HEK293 (cell line): ENCODE measurements around the gene EPHX1.
A peak's percentile ranks its signal among the peaks of the same experiment; 100 is the strongest.
"Not testable (repeated sequence)": the region's sequence is repeated elsewhere in the genome, so short reads cannot be mapped to it uniquely, and the experiment has no call there.

Source experiments
- CTCF ChIA-PET: fragments of 350-600 bp; formaldehyde crosslinking; extraction: SDS; loops from one replicate; lab custom pipeline; 2021; ENCODE audit warnings: antibody characterized with exemption; lab: Yijun Ruan, JAX
- POLR2A ChIA-PET: fragments of 300-600 bp; formaldehyde crosslinking; extraction: SDS; loops from one replicate; lab custom pipeline; 2020; ENCODE audit warnings: antibody characterized with exemption, inconsistent platforms; lab: Yijun Ruan, JAX
- H3K27ac ChIP-seq: fragments of 200-500 bp; sonication (Bioruptor generic); 2 replicates; pipeline ENCODE4 v1.5.1; 2014; ENCODE audit warnings: low read depth, low read length, control low read depth, inconsistent platforms; ENCODE audit errors: extremely low read depth
- H3K36me3 ChIP-seq, 2 experiments: fragments of 200-500 bp in 1 of 2; sonication (Bioruptor generic) in 1 of 2; 1 replicate in 1 of 2; 2 replicates in 1 of 2; pipeline ENCODE4 v1.5.1; 2014 to 2017; ENCODE audit warnings: inconsistent platforms in 2 of 2, low read length in 2 of 2; ENCODE audit not compliant: control insufficient read depth in 2 of 2, insufficient read depth in 1 of 2
- H3K4me1 ChIP-seq: fragments of 200-500 bp; sonication (Bioruptor generic); 2 replicates; pipeline ENCODE4 v1.5.1; 2014; ENCODE audit warnings: mild to moderate bottlenecking, low read length, inconsistent platforms; ENCODE audit not compliant: control insufficient read depth, insufficient read depth
- H3K4me3 ChIP-seq: 2 replicates; pipeline ENCODE4 v1.5.1; 2011; ENCODE audit warnings: low read depth, mild to moderate bottlenecking, control low read depth, low read length, moderate library complexity
- H3K9me3 ChIP-seq: fragments of 200-500 bp; sonication (Bioruptor generic); 2 replicates; pipeline ENCODE4 v1.5.1; 2014; ENCODE audit warnings: low read depth, low read length, inconsistent platforms; ENCODE audit not compliant: control insufficient read depth, insufficient read depth
- FEZF1 ChIP-seq: fragments of 450-650 bp; formaldehyde crosslinking; IDR thresholded peaks from 2 replicates; pipeline ENCODE4 v1.5.1; 2016; ENCODE audit warnings: missing biosample characterization, missing genetic modification characterization
- GLIS1 ChIP-seq: fragments of 450-650 bp; formaldehyde crosslinking; IDR thresholded peaks from 2 replicates; pipeline ENCODE4 v1.5.1; 2016; ENCODE audit warnings: missing biosample characterization, missing genetic modification characterization
- GLIS2 ChIP-seq: fragments of 450-650 bp; formaldehyde crosslinking; IDR thresholded peaks from 2 replicates; pipeline ENCODE4 v1.5.1; 2016; ENCODE audit warnings: missing biosample characterization, missing genetic modification characterization
- ZBTB20 ChIP-seq: fragments of 450-650 bp; formaldehyde crosslinking; IDR thresholded peaks from 2 replicates; pipeline ENCODE4 v1.5.1; 2016; ENCODE audit warnings: missing biosample characterization, missing genetic modification characterization
- ZBTB8A ChIP-seq: fragments of 450-650 bp; formaldehyde crosslinking; IDR thresholded peaks from 2 replicates; pipeline ENCODE4 v1.5.1; 2016; ENCODE audit warnings: missing biosample characterization, missing genetic modification characterization
- ZNF112 ChIP-seq: fragments of 450-650 bp; formaldehyde crosslinking; IDR thresholded peaks from 2 replicates; pipeline ENCODE4 v1.5.0; 2017; ENCODE audit warnings: missing biosample characterization, missing genetic modification characterization
- ZNF184 ChIP-seq: fragments of 450-650 bp; IDR thresholded peaks from 2 replicates; pipeline ENCODE4 v1.5.1; 2018; ENCODE audit warnings: missing biosample characterization, mild to moderate bottlenecking, missing genetic modification characterization
- ZNF302 ChIP-seq: fragments of 450-650 bp; formaldehyde crosslinking; IDR thresholded peaks from 2 replicates; pipeline ENCODE4 v1.5.1; 2016; ENCODE audit warnings: missing biosample characterization, missing genetic modification characterization, low read depth
- ZNF37A ChIP-seq: fragments of 450-650 bp; IDR thresholded peaks from 2 replicates; pipeline ENCODE4 v1.5.1; 2018; ENCODE audit warnings: missing biosample characterization, missing genetic modification characterization
- ZNF391 ChIP-seq: fragments of 450-650 bp; formaldehyde crosslinking; IDR thresholded peaks from 2 replicates; pipeline ENCODE4 v1.5.1; 2016; ENCODE audit warnings: low read depth, missing biosample characterization, missing genetic modification characterization, borderline replicate concordance
- ZNF555 ChIP-seq: fragments of 450-650 bp; formaldehyde crosslinking; conservative IDR thresholded peaks from 2 replicates; pipeline ENCODE4 v1.5.1; 2017; ENCODE audit warnings: missing biosample characterization, mild to moderate bottlenecking, missing genetic modification characterization, inconsistent platforms
- ZNF571 ChIP-seq: fragments of 450-650 bp; formaldehyde crosslinking; IDR thresholded peaks from 2 replicates; pipeline ENCODE4 v1.5.0; 2017; ENCODE audit warnings: missing biosample characterization, missing genetic modification characterization
- ZNF600 ChIP-seq: fragments of 450-650 bp; formaldehyde crosslinking; IDR thresholded peaks from 2 replicates; pipeline ENCODE4 v1.5.1; 2016; ENCODE audit warnings: missing biosample characterization, missing genetic modification characterization
- ZNF664 ChIP-seq: fragments of 450-650 bp; formaldehyde crosslinking; IDR thresholded peaks from 2 replicates; pipeline ENCODE4 v1.5.1; 2016; ENCODE audit warnings: missing biosample characterization, missing genetic modification characterization
- ZNF707 ChIP-seq: fragments of 450-650 bp; formaldehyde crosslinking; IDR thresholded peaks from 2 replicates; pipeline ENCODE4 v1.5.1; 2016; ENCODE audit warnings: missing biosample characterization, missing genetic modification characterization
- ZNF768 ChIP-seq: fragments of 450-650 bp; formaldehyde crosslinking; IDR thresholded peaks from 2 replicates; pipeline ENCODE4 v1.5.1; 2018; ENCODE audit warnings: missing biosample characterization, mild to moderate bottlenecking, missing genetic modification characterization
- ZNF776 ChIP-seq: fragments of 450-650 bp; formaldehyde crosslinking; IDR thresholded peaks from 2 replicates; pipeline ENCODE4 v1.5.0; 2017; ENCODE audit warnings: missing biosample characterization, missing genetic modification characterization, borderline replicate concordance
- ZSCAN16 ChIP-seq: fragments of 450-650 bp; formaldehyde crosslinking; IDR thresholded peaks from 2 replicates; pipeline ENCODE4 v1.5.1; 2016; ENCODE audit warnings: missing biosample characterization, missing genetic modification characterization
- TF ChIP-seq, protein P1 (sequence below): fragments of 450-650 bp; formaldehyde crosslinking; IDR thresholded peaks from 2 replicates; pipeline ENCODE4 v1.5.0; 2017; ENCODE audit warnings: missing biosample characterization, missing genetic modification characterization, borderline replicate concordance
- TF ChIP-seq, protein P2 (sequence below): fragments of 450-650 bp; formaldehyde crosslinking; IDR thresholded peaks from 2 replicates; pipeline ENCODE4 v1.5.1; 2016; ENCODE audit warnings: missing biosample characterization, missing genetic modification characterization
- TF ChIP-seq, protein P3 (sequence below): sonication (generic); formaldehyde crosslinking; IDR thresholded peaks from 2 replicates; pipeline ENCODE4 v1.8.1; 2022; ENCODE audit warnings: mild to moderate bottlenecking, moderate library complexity, missing genetic modification reagents

The EPHX1 gene

DNA sequence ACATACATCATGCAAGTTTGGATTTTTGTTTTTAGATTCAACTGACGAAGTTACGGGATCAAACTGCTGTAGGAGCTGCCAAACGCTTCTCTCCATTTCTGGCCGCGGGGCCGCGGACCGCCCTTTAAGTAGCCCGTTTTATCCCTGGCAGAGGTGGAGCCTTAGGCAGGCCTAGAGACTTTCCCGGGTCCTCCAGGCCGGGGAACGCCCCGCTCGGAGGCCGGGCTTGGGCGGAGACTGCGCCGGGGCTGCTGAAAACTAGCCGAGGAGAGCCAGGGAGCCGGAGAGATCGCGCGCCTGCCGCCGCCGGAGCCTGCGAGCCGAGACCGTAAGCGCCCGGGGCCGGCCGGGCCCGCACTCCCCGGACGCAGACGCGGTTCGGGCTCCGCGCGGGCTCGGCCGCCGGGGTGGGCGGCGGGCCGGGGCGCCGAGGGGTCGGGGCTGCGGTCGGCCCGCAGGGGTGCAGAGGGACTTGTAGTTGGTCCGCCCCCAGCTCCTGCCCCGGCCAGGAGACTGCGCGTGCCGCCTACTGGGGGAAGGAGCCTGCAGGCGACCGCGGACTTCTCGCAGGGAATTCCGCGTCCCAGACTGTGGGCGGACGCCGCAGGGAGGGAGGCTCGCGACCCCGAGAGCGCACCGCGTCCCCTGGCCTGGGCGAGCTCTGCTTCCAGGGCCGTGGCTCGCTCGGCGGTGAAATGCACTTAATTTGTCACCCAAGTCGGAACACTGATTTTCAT lies at the start of gene EPHX1 (continued):
- TF ChIP-seq, protein P1, sequence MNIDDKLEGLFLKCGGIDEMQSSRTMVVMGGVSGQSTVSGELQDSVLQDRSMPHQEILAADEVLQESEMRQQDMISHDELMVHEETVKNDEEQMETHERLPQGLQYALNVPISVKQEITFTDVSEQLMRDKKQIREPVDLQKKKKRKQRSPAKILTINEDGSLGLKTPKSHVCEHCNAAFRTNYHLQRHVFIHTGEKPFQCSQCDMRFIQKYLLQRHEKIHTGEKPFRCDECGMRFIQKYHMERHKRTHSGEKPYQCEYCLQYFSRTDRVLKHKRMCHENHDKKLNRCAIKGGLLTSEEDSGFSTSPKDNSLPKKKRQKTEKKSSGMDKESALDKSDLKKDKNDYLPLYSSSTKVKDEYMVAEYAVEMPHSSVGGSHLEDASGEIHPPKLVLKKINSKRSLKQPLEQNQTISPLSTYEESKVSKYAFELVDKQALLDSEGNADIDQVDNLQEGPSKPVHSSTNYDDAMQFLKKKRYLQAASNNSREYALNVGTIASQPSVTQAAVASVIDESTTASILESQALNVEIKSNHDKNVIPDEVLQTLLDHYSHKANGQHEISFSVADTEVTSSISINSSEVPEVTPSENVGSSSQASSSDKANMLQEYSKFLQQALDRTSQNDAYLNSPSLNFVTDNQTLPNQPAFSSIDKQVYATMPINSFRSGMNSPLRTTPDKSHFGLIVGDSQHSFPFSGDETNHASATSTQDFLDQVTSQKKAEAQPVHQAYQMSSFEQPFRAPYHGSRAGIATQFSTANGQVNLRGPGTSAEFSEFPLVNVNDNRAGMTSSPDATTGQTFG: no peak
- TF ChIP-seq GLIS2 (tag by site-specific recombination) (peak; percentile 91), ZNF302 (tag by site-specific recombination) (no peak)

DNA sequence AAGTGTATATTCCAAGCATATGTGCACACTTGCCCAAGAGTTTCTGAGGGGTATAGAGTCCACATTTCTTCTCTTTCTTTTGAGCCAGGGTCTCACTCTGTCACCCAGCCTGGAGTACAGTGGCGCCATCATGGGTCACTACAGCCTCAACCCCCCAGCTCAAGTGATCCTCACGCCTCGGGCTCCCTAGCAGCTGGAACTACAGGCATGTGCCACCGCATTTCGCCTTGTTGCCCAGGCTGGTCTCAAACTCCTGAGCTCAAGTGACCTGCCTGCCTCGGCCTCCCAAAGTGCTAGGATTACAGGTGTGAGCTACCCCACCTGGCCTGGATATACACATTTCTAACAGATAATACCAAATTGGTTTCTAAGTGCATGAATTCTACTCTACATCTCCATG lies 49.4 kb upstream of the EPHX1 start:
- Histone ChIP-seq H3K4me1 (peaks cover 26% of the 10 kb centered on the region), H3K9me3 (no peaks in the 10 kb centered on the region), H3K4me3 (no peak overlapping the region), H3K36me3 (no peaks in the 10 kb centered on the region), H3K27ac (no peak overlapping the region)
- ChIA-PET CTCF (interaction anchor here (0.5 to 25.5 kb wide), 13 partner anchors 9 to 347 kb away, joined by 3 to 567 read pairs (median 4); partner anchors contain the start of gene SRP9), POLR2A (interaction anchor here (0.6 to 4.9 kb wide), 5 partner anchors 14 to 163 kb away, joined by 3 to 38 read pairs (median 3); partner anchors contain the start of genes PYCR2 and SRP9)
- TF ChIP-seq ZBTB8A (tag by site-specific recombination): no peak
- TF ChIP-seq, protein P2, sequence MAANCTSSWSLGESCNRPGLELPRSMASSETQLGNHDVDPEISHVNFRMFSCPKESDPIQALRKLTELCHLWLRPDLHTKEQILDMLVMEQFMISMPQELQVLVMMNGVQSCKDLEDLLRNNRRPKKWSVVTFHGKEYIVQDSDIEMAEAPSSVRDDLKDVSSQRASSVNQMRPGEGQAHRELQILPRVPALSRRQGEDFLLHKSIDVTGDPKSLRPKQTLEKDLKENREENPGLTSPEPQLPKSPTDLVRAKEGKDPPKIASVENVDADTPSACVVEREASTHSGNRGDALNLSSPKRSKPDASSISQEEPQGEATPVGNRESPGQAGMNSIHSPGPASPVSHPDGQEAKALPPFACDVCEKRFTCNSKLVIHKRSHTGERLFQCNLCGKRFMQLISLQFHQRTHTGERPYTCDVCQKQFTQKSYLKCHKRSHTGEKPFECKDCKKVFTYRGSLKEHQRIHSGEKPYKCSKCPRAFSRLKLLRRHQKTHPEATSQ (tag by site-specific recombination): no peak
- TF ChIP-seq ZBTB20 (tag by site-specific recombination): no peak
- TF ChIP-seq GLIS1 (tag by site-specific recombination): no peak
- TF ChIP-seq ZNF112 (tag by site-specific recombination): no peak
- no peak for TF ChIP-seq ZNF555 (tag by site-specific recombination)
- TF ChIP-seq ZNF776 (tag by site-specific recombination): no peak
- no peak for TF ChIP-seq ZNF571 (tag by site-specific recombination)
- TF ChIP-seq ZNF707 (tag by site-specific recombination): no peak
- no peak for TF ChIP-seq ZNF37A
- TF ChIP-seq ZSCAN16: no peak
- TF ChIP-seq ZNF391 (tag by site-specific recombination): no peak
- TF ChIP-seq GLIS2 (tag by site-specific recombination): no peak
- TF ChIP-seq ZNF600 (tag by site-specific recombination): no peak
- TF ChIP-seq, protein P3, sequence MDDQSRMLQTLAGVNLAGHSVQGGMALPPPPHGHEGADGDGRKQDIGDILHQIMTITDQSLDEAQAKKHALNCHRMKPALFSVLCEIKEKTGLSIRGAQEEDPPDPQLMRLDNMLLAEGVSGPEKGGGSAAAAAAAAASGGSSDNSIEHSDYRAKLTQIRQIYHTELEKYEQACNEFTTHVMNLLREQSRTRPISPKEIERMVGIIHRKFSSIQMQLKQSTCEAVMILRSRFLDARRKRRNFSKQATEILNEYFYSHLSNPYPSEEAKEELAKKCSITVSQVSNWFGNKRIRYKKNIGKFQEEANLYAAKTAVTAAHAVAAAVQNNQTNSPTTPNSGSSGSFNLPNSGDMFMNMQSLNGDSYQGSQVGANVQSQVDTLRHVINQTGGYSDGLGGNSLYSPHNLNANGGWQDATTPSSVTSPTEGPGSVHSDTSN: no peak
- TF ChIP-seq FEZF1: no peak
- no peak for TF ChIP-seq ZNF664
- TF ChIP-seq ZNF768 (tag by site-specific recombination): no peak
- no peak for TF ChIP-seq ZNF184 (tag by site-specific recombination)

- ChIA-PET CTCF (interaction anchor here (1.0 to 25.5 kb wide), 6 partner anchors 9 to 280 kb away, joined by 3 to 567 read pairs (median 6); no protein-coding TSS in a partner anchor), POLR2A (interaction anchor here (0.9 to 4.9 kb wide), 11 partner anchors 11 to 162 kb away, joined by 3 to 40 read pairs (median 4); partner anchors contain the start of genes PYCR2 and SRP9)
- H3K27ac ChIP-seq, H3K4me3 ChIP-seq, H3K9me3 ChIP-seq, H3K36me3 ChIP-seq: not testable (repeated sequence)
- H3K4me1 ChIP-seq: peaks cover 26% of the 10 kb centered on the region
Observed at GRCh38 chr1:225761395-225761794, 48.5 kb upstream of the EPHX1 start.
